Aorta (tissue), 5 donors: ENCODE data around the gene MS4A2. TPM values are rescaled to one million over a fixed set of nuclear protein-coding genes. Genes with fewer than 3 reads are reported as not detected.
"Not testable (repeated sequence)": the region's sequence is repeated elsewhere in the genome, so short reads cannot be mapped to it uniquely, and the experiment has no call there.

Experiments
- ATAC-seq: fragments of 200-7000 bp; cut with Tn5 transposase; one replicate; pipeline ENCODE4 v1.9.1; 2022; ENCODE audit warnings: moderate library complexity; ENCODE audit not compliant: low FRiP score
- DNase-seq, 2 donors: peaks; one replicate each; pipeline ENCODE4 v3.0.0-alpha.2; 2020
- H3K27ac ChIP-seq, 2 donors: one replicate each; pipeline ENCODE4 v1.5.1; 2013; ENCODE audit warnings: low read length in 2 of 2, mild to moderate bottlenecking in 2 of 2, moderate library complexity in 2 of 2, control low read depth in 1 of 2, inconsistent platforms in 1 of 2, low read depth in 1 of 2
- H3K27me3 ChIP-seq, 2 donors: one replicate each; pipeline ENCODE4 v1.6.1; 2013; ENCODE audit warnings: control low read depth in 1 of 2, low read length in 1 of 2, mild to moderate bottlenecking in 1 of 2, moderate library complexity in 1 of 2; ENCODE audit not compliant: insufficient read depth in 2 of 2, control insufficient read depth in 1 of 2
- H3K36me3 ChIP-seq, 2 donors: one replicate each; pipeline ENCODE4 v1.6.1; 2013; ENCODE audit warnings: control low read depth in 1 of 2, low read length in 1 of 2, mild to moderate bottlenecking in 1 of 2; ENCODE audit not compliant: insufficient read depth in 2 of 2, control insufficient read depth in 1 of 2
- H3K4me1 ChIP-seq, 2 donors: one replicate each; pipeline ENCODE4 v1.6.1; 2013; ENCODE audit warnings: low read length in 2 of 2, control low read depth in 1 of 2, mild to moderate bottlenecking in 1 of 2, moderate library complexity in 1 of 2; ENCODE audit not compliant: insufficient read depth in 2 of 2, control insufficient read depth in 1 of 2
- H3K4me3 ChIP-seq, 2 donors: one replicate each; pipeline ENCODE4 v1.5.1; 2013; ENCODE audit warnings: low read length in 2 of 2, control low read depth in 1 of 2, mild to moderate bottlenecking in 1 of 2
- H3K9me3 ChIP-seq: one replicate; pipeline ENCODE4 v1.6.1; 2013; ENCODE audit warnings: mild to moderate bottlenecking, low read length; ENCODE audit not compliant: control insufficient read depth
- WGBS, 2 donors: extraction: QIAGEN DNeasy Blood & Tissue Kit; methylation state at CpG; one replicate each; pipeline ENCODE4 v1.1.7; 2013; 5-methylcytosine and 5-hydroxymethylcytosine counted together
- intact Hi-C, 2 donors: fragments of 100-400 bp; cut with DNase I; formaldehyde crosslinking; loops; one replicate each; pipeline versions ENCODE4 v1.14.2 to v1.15.0; 2022
- polyA plus RNA-seq, 2 donors: library from polyadenylated mRNA; stranded (reverse); fragments of 200-250 nt; gene quantifications; one replicate each; pipeline ENCODE4 v1.2.3, GENCODE V29; 2013
- total RNA-seq, 2 donors: library from RNA; stranded (reverse); fragmentation: NEBNext Ultra II Directional; extraction: Animal tissue kit (Norgen Biotek cat#: 25700); gene quantifications; one replicate each; pipeline ENCODE4 v1.2.1, GENCODE V29; 2021
- donor health status: healthy with polysubstance abuse.
- donor health status: Bipolar disorder and iron deficiency.
- donor health status: DM: no; HTN: no; CAD: no.
- donor health status: DM: no; HTN: no; CAD: no.
- donor health status: DM: yes; HTN: yes; CAD: no.

Gene MS4A2
- total and polyA plus RNA-seq, 4 donors, result 0.51 to 8.2 (median 1.5) TPM

DNA sequence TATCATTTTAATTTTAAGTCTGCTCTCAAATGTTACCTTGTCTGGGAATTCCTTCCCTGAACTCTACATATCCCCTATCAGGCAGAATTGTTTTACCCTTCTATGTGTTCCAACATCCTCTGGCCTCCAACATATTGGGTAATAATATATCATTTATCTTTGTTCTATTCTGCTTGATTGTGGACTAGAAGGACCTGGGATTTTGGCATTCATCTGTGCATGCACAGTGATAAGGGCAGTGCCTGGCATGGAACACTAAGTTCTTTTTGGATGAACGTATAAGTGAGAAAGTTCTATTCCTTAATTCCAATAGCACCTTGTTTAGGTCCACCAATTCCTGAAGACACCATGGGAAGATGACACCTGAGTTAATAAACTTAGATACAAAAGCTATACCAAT, 1.2 kb upstream of the MS4A2 start:
- DNase-seq (no peak), ATAC-seq (no peak)
- intact Hi-C loops, result no loop called here
- Histone ChIP-seq H3K27me3 (no peaks in the 10 kb centered on the region), H3K36me3 (no peaks in the 10 kb centered on the region), H3K9me3 (no peaks in the 10 kb centered on the region), H3K4me1 (no peaks in the 10 kb centered on the region), H3K4me3 (no peak overlapping the region), H3K27ac (no peak overlapping the region)
- 16 to 17% methylated on average over 1 of the region's 1 CpG for WGBS, 2 donors

DNA sequence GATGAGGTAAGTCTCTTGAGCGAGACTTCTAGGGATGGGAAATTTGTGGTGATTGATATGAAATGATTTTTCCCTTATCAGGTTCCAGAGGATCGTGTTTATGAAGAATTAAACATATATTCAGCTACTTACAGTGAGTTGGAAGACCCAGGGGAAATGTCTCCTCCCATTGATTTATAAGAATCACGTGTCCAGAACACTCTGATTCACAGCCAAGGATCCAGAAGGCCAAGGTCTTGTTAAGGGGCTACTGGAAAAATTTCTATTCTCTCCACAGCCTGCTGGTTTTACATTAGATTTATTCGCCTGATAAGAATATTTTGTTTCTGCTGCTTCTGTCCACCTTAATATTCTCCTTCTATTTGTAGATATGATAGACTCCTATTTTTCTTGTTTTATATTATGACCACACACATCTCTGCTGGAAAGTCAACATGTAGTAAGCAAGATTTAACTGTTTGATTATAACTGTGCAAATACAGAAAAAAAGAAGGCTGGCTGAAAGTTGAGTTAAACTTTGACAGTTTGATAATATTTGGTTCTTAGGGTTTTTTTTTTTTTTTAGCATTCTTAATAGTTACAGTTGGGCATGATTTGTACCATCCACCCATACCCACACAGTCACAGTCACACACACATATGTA, 7.1 kb downstream of the MS4A2 start:
- H3K4me3 ChIP-seq, result no peak overlapping the region
- H3K9me3 ChIP-seq, result no peaks in the 10 kb centered on the region
- no peak overlapping the region for H3K27ac ChIP-seq
- no peak for DNase-seq
- intact Hi-C loops, result no loop called here
- no peaks in the 10 kb centered on the region for H3K27me3 ChIP-seq
- H3K36me3 ChIP-seq, result no peaks in the 10 kb centered on the region
- no peak for ATAC-seq
- 66 to 67% methylated on average over 4 of the region's 4 CpGs for WGBS, 2 donors
- no peaks in the 10 kb centered on the region for H3K4me1 ChIP-seq

DNA sequence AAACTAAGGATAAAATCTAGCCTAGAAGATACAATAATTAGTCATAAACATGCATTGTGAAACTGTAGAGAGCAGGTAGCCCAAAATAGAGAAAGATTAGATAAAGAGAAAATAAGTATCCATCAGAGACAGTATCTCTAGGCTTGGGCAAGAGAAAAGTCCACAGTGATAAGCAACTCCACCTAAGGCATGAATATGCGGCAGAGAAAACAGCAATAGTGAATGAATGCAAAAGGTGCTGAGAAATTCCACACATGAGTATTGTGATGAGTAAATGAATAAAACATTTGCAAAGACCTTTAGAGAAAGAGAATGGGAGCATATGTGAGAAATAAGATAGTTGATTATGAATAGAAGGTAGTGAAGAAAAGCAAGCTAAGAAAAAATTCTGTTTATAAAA, 8.7 kb downstream of the MS4A2 start:
- intact Hi-C loops, result no loop called here
- no peak overlapping the region for H3K4me3 ChIP-seq
- ATAC-seq, result no peak

DNA sequence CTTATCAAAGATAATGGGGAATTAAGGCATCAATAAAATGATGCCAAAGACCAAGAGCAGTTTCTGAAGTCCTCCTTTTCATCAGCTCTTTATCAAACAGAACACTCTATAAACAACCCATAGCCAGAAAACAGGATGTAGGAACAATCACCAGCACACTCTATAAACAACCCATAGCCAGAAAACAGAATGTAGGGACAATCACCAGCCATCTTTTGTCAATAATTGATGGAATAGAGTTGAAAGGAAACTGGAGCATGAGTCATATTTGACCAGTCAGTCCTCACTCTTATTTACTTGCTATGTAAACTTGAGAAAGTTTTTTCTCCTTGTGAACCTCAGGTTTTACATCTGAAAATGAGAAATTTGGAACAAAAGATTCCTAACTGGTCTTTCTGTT, 10.0 kb downstream of the MS4A2 start:
- intact Hi-C loops, result no loop called here
- no peak for ATAC-seq

More for the DNA sequence above, 8.7 kb downstream of the MS4A2 start:
- no peak for DNase-seq
- H3K36me3 ChIP-seq, result no peaks in the 10 kb centered on the region
- H3K4me1 ChIP-seq, result no peaks in the 10 kb centered on the region
- no peak overlapping the region for H3K27ac ChIP-seq
- WGBS, 2 donors, result 94 to 98% methylated on average over 1 of the region's 1 CpG
- no peaks in the 10 kb centered on the region for H3K27me3 ChIP-seq
- H3K9me3 ChIP-seq, result no peaks in the 10 kb centered on the region

DNA sequence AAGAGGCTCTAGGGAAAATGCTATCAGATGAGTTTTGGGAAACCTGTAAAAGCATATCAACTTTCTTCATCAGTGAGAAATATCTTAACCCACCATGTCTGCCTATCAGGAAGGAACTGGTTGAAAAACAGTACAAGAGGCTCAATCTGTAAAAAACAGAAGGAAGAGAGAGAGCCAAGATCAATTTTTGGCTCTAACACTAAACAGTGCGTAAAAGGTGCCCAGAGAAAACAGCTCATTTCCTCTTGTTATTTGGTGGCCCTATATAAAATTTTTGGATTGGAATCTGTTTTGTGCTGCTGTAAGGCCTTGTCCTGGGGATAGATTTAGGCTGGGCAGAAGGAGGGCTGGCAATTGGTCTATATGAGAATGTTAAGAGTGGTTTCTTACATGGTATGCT, 12.1 kb downstream of the MS4A2 start:
- H3K27me3 ChIP-seq, result no peaks in the 10 kb centered on the region
- WGBS, 2 donors, result 68 to 73% methylated on average over 1 of the region's 1 CpG
- intact Hi-C loops, result no loop called here
- no peak overlapping the region for H3K4me3 ChIP-seq
- ATAC-seq (no peak), DNase-seq (no peak)
- no peak overlapping the region for H3K27ac ChIP-seq
- H3K9me3 ChIP-seq, result no peaks in the 10 kb centered on the region
- H3K36me3 ChIP-seq, result no peaks in the 10 kb centered on the region
- H3K4me1 ChIP-seq, result no peaks in the 10 kb centered on the region

More for the DNA sequence above, 10.0 kb downstream of the MS4A2 start:
- Histone ChIP-seq H3K36me3 (no peaks in the 10 kb centered on the region), H3K27me3 (no peaks in the 10 kb centered on the region), H3K9me3 (no peaks in the 10 kb centered on the region), H3K4me1 (no peaks in the 10 kb centered on the region), H3K4me3 (no peak overlapping the region), H3K27ac (no peak overlapping the region)
- no peak for DNase-seq

DNA sequence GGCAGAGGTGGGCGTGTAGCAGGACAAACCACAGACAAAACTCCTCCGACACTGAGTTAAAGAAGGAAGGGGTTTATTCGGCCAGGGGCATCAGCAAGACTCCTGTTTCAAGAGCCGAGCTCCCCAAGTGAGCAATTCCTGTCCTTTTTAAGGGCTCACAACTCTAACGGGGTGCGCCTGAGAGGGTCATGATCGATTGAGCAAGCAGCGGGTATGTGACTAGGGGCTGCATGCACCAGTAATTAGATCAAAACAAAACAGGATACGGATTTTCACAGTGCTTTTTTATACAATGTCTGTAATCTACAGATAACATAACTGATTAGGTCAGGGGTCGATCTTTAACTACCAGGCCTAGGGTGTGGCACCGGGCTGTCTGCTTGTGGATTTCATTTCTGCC, 12.9 kb downstream of the MS4A2 start:
- intact Hi-C loops, H3K36me3 ChIP-seq, H3K27me3 ChIP-seq, H3K9me3 ChIP-seq, DNase-seq, H3K4me3 ChIP-seq, H3K27ac ChIP-seq, H3K4me1 ChIP-seq, ATAC-seq: not testable (repeated sequence)
- 89 to 90% methylated on average over 11 of the region's 11 CpGs for WGBS, 2 donors

DNA sequence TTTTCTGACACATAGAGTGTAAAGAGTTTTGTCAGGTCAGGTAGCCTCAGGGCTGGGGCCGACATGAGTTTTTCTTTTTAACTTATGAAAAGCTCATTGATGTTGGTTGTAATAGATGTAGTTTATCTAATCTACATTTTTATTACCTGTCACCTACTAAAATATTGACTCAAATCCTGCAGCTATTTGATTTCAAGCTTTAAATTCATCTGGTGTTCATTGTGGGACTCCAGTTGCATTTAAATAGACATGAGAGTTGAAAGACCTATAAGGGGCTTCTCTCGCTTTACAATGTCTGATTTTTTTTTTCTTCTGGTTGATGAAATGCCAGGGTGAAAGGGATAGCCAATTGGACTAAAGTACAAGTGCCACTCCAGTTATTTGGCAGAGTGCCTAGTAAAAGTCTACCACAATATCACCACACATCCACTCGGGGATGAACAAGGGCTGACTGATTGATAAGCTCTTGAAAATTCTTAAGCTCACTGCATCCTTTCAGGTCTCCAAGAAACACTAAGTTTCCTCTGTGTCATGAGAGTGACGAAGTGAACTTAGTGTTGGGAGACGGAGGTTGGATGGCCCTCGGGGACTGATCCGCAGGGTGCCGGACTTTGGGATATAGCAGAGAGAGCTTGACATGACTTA, 16.1 kb downstream of the MS4A2 start:
- intact Hi-C loops, H3K27me3 ChIP-seq, H3K4me3 ChIP-seq, DNase-seq, H3K27ac ChIP-seq, ATAC-seq, H3K9me3 ChIP-seq, H3K36me3 ChIP-seq, H3K4me1 ChIP-seq: not testable (repeated sequence)
- 56 to 61% methylated on average over 8 of the region's 8 CpGs for WGBS, 2 donors

DNA sequence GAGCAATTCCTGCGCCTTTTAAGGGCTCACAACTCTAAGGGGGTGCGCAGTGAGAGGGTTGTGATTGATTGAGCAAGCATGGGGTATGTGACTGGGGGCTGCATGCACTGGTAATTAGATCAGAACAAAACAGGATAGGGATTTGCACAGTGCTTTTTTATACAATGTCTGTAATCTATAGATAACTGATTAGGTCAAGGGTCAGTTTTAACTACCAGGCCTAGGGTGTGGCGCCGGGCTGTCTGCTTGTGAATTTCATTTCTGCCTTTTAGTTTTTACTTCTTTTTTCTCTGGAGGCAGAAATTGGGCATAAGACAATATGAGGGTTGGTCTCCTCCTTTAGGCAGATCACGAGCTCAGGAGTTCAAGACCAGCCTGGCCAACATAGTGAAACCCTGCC, 20.2 kb downstream of the MS4A2 start:
- not testable (repeated sequence) for ATAC-seq

DNA sequence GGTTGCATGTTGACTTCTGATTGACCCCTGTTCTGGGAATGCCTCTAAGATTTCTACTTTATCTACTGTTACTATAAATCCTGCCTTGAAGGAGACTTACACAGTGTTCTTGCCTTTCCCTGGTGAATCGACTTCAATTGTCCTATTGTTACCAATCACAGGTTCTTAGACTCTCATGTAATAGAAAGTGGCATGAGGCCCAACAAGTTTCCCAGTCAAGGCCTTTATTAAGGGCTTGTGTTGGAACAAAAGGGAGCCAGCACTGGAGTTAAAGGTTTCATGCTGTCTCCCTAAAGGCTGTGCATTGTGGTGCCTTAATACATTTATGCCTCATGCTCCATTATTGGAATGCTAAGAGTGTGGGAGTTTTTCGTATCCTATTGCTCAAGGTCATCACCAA, 23.3 kb downstream of the MS4A2 start:
- Histone ChIP-seq H3K27ac (no peak overlapping the region), H3K36me3 (no peaks in the 10 kb centered on the region), H3K4me1 (no peaks in the 10 kb centered on the region), H3K27me3 (no peaks in the 10 kb centered on the region), H3K9me3 (no peaks in the 10 kb centered on the region), H3K4me3 (no peak overlapping the region)
- no peak for DNase-seq
- intact Hi-C loops, result no loop called here
- WGBS, 2 donors, result 75 to 76% methylated on average over 2 of the region's 2 CpGs
- ATAC-seq, result no peak

More for the DNA sequence above, 20.2 kb downstream of the MS4A2 start:
- H3K9me3 ChIP-seq, H3K27ac ChIP-seq, intact Hi-C loops, H3K36me3 ChIP-seq, H3K4me3 ChIP-seq, DNase-seq, H3K27me3 ChIP-seq, H3K4me1 ChIP-seq: not testable (repeated sequence)
- WGBS, 2 donors, result 95% methylated on average over 5 of the region's 5 CpGs
